ENCODE data around the gene PTPN11. TPM values are rescaled to one million over a fixed set of nuclear protein-coding genes. Genes with fewer than 3 reads are reported as not detected.

Gene PTPN11
- polyA plus RNA-seq, 1 donor (not counting 4 experiments of a cell fraction or from before 2014, with no cell fraction given), result 95.3 TPM

GRCh38 chr12:112473056-112473455, 54.3 kb downstream of the PTPN11 start:
- Histone ChIP-seq H4K20me1 (ENCODE audit: control insufficient read depth, extremely low read depth, insufficient read depth, low read length) (no peaks in the 10 kb centered on the region), H3K9ac (ENCODE audit: control insufficient read depth, extremely low read depth, insufficient read depth, low read length) (no peak overlapping the region), H3K27me3 (ENCODE audit: control insufficient read depth, extremely low read depth, insufficient read depth, low read length) (no peaks in the 10 kb centered on the region), H3K9me1 (ENCODE audit: control insufficient read depth, extremely low read depth, insufficient read depth, low read length) (peaks cover 2% of the 10 kb centered on the region), H3K4me1 (ENCODE audit: control insufficient read depth, extremely low read depth, insufficient read depth, low read length) (no peaks in the 10 kb centered on the region), H3K4me3 (ENCODE audit: control insufficient read depth in 2 of 3, extremely low read depth in 1 of 3, insufficient read depth in 2 of 3, low read depth in 1 of 3, low read length in 3 of 3) (no peak overlapping the region), H3K9me3 (ENCODE audit: control insufficient read depth, low read depth, low read length) (no peaks in the 10 kb centered on the region), H3K36me3 (ENCODE audit: control insufficient read depth in 2 of 2, extremely low read depth in 1 of 2, insufficient read depth in 2 of 2, low read length in 2 of 2) (peaks cover 15 to 20% of the 10 kb centered on the region in 2 experiments), H3K4me2 (ENCODE audit: control insufficient read depth, extremely low read depth, insufficient read depth, low read depth, low read length) (no peak overlapping the region), H3K79me2 (ENCODE audit: control insufficient read depth, insufficient read depth, low read length) (peaks cover 4% of the 10 kb centered on the region), H2AFZ (ENCODE audit: control insufficient read depth, low read length) (no peak overlapping the region), H3K27ac (ENCODE audit: control insufficient read depth, insufficient read depth, low read length) (no peak overlapping the region)
- TF ChIP-seq, protein P1, sequence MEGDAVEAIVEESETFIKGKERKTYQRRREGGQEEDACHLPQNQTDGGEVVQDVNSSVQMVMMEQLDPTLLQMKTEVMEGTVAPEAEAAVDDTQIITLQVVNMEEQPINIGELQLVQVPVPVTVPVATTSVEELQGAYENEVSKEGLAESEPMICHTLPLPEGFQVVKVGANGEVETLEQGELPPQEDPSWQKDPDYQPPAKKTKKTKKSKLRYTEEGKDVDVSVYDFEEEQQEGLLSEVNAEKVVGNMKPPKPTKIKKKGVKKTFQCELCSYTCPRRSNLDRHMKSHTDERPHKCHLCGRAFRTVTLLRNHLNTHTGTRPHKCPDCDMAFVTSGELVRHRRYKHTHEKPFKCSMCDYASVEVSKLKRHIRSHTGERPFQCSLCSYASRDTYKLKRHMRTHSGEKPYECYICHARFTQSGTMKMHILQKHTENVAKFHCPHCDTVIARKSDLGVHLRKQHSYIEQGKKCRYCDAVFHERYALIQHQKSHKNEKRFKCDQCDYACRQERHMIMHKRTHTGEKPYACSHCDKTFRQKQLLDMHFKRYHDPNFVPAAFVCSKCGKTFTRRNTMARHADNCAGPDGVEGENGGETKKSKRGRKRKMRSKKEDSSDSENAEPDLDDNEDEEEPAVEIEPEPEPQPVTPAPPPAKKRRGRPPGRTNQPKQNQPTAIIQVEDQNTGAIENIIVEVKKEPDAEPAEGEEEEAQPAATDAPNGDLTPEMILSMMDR (optimal IDR thresholded peaks at IDR 0.05 in 1 of 3, IDR thresholded peaks at IDR 0.05 in 1 of 3, conservative IDR thresholded peaks at IDR 0.05 in 1 of 3; ENCODE audit: extremely low read depth in 1 of 3, insufficient read depth in 2 of 3, low read length in 3 of 3), result peak; percentile 16 to 24 (median 22)
- TF ChIP-seq EZH2 (IDR thresholded peaks at IDR 0.05; ENCODE audit: low read length), result no peak
- dilution Hi-C loops (cut with MboI; ENCODE audit: extremely low pct_ligation_motif_present, low sequenced_read_pairs), result no loop called here
- FAIRE-seq, result no peak
- no peak for DNase-seq (ENCODE audit: low read depth, low spot score)

DNA sequence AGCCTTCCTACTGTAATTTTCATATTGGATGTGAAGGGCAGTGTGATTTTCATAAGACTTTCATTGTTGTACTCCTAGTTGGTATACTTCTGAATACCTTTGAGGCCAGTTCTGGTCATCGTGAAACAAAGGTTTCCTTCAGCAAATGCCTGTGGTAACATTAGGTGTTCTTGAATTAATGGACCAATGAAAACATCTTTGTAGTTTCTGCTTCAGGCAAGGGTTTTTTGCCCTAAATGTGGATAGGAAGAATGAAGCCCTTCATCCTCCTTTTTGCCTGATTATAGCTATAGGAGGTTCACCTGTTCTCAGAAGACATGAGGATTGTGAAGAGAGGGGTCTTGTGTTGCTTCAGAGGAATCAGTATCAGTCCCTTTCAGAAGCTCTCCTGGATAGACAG, 60.7 kb downstream of the PTPN11 start:
- H3K4me2 ChIP-seq (ENCODE audit: control insufficient read depth, extremely low read depth, insufficient read depth, low read depth, low read length), result no peak overlapping the region
- H3K79me2 ChIP-seq (ENCODE audit: control insufficient read depth, insufficient read depth, low read length), result peaks cover 3% of the 10 kb centered on the region
- H3K4me1 ChIP-seq (ENCODE audit: control insufficient read depth, extremely low read depth, insufficient read depth, low read length), result no peaks in the 10 kb centered on the region
- peaks cover 17 to 22% of the 10 kb centered on the region in 2 experiments for H3K36me3 ChIP-seq (ENCODE audit: control insufficient read depth in 2 of 2, extremely low read depth in 1 of 2, insufficient read depth in 2 of 2, low read length in 2 of 2)
- FAIRE-seq, result no peak
- no peaks in the 10 kb centered on the region for H3K27me3 ChIP-seq (ENCODE audit: control insufficient read depth, extremely low read depth, insufficient read depth, low read length)
- H4K20me1 ChIP-seq (ENCODE audit: control insufficient read depth, extremely low read depth, insufficient read depth, low read length), result no peaks in the 10 kb centered on the region
- no peak for DNase-seq (ENCODE audit: low read depth, low spot score)
- H3K27ac ChIP-seq (ENCODE audit: control insufficient read depth, insufficient read depth, low read length), result no peak overlapping the region
- H3K4me3 ChIP-seq (ENCODE audit: control insufficient read depth in 2 of 3, extremely low read depth in 1 of 3, insufficient read depth in 2 of 3, low read depth in 1 of 3, low read length in 3 of 3), result no peak overlapping the region
- no peak overlapping the region for H3K9ac ChIP-seq (ENCODE audit: control insufficient read depth, extremely low read depth, insufficient read depth, low read length)
- TF ChIP-seq EZH2 (IDR thresholded peaks at IDR 0.05; ENCODE audit: low read length), result no peak
- TF ChIP-seq, protein P1 (optimal IDR thresholded peaks at IDR 0.05 in 1 of 3, IDR thresholded peaks at IDR 0.05 in 1 of 3, conservative IDR thresholded peaks at IDR 0.05 in 1 of 3; ENCODE audit: extremely low read depth in 1 of 3, insufficient read depth in 2 of 3, low read length in 3 of 3), result no peak
- no peaks in the 10 kb centered on the region for H3K9me1 ChIP-seq (ENCODE audit: control insufficient read depth, extremely low read depth, insufficient read depth, low read length)
- no peaks in the 10 kb centered on the region for H3K9me3 ChIP-seq (ENCODE audit: control insufficient read depth, low read depth, low read length)
- no peak overlapping the region for H2AFZ ChIP-seq (ENCODE audit: control insufficient read depth, low read length)
- dilution Hi-C loops (cut with MboI; ENCODE audit: extremely low pct_ligation_motif_present, low sequenced_read_pairs), result no loop called here
